Peyer's patch (tissue), 4 donors: ENCODE results near the gene PSMD13.

Experiments
- CTCF ChIP-seq, 6 experiments: fragments of 450-650 bp in 4 of 6; fragments of 200-600 bp in 2 of 6; sonication (generic) in 1 of 6; IDR thresholded peaks; one replicate each; pipeline ENCODE4 v1.5.1; 2017 to 2019; ENCODE audit warnings: antibody characterized with exemption in 6 of 6, mild to moderate bottlenecking in 3 of 6, moderate library complexity in 1 of 6
- POLR2A ChIP-seq, 2 donors: fragments of 450-650 bp; IDR thresholded peaks; one replicate each; pipeline ENCODE4 v1.5.1; 2017; ENCODE audit warnings: antibody characterized with exemption in 2 of 2, mild to moderate bottlenecking in 2 of 2, moderate library complexity in 2 of 2

- TF ChIP-seq CTCF (IDR thresholded peaks at IDR 0.05) (no peak), POLR2A (IDR thresholded peaks at IDR 0.05) (peak; percentile 86 to 90)
These were observed 41.5 kb downstream of the PSMD13 start, which contains the start of gene NLRP6 for GRCh38 chr11:278001-278951.
